Activated naive CD4-positive, alpha-beta T cell treated with anti-CD3 and anti-CD28 coated beads, Interleukin-2, amount 50 U/mL, for 16 hours (primary cell): ENCODE results near the gene EHMT1.
"Not testable (repeated sequence)": the region's sequence is repeated elsewhere in the genome, so short reads cannot be mapped to it uniquely, and the experiment has no call there.

Experiments used
- DNase-seq: peaks from one replicate; pipeline ENCODE4 v3.0.0-alpha.2; 2020

The EHMT1 gene

DNA sequence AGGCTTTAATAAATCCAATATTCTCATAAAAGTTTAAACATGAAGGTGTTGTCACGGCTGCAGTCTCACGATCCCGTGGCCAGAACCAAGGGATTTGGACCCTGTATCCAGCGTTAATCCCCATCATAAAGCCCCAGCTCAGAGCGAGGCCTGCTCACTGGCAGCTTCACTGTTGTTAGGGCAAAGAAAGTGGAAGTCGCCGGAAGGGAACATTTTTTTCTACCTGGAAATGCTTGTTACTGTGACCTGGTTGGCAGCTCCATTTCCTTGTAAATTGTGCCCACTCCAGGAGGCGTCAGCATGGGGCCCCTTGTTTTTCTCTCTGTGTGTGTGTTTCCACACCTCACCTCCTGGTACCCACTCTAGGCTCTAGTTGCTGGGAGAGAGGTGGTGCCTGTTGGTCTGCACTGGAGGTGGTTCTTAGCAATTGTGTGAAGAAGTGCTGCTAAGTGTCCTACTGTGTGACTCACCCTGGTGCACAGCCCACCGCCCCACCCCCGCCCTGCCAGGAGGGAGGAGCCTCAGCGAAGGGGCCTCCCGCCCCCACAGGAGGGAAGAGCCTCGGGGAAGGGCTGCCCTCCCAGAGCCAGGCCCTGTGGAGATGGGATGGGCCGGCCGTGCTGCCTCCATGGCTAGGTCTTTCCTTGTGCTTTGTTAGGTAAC lies 105.1 kb downstream of the EHMT1 start:
- DNase-seq, result no peak

DNA sequence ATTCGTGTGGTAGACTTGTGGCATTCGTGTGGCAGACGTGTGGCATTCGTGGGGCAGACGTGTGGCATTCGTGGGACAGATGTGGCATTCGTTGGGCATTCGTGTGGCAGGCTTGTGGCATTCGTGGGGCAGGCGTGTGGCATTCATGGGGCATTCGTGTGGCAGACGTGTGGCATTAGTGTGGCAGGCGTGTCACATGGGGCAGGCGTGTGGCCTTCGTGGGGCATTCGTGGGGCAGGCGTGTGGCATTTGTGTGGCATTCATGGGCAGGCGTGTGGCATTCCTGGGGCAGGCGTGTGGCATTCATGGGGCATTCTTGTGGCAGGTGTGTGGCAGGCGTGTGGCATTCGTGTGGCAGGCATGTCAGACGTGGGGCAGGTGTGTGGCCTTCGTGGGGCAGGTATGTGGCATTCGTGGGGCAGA lies 106.0 kb downstream of the EHMT1 start:
- DNase-seq, result no peak

DNA sequence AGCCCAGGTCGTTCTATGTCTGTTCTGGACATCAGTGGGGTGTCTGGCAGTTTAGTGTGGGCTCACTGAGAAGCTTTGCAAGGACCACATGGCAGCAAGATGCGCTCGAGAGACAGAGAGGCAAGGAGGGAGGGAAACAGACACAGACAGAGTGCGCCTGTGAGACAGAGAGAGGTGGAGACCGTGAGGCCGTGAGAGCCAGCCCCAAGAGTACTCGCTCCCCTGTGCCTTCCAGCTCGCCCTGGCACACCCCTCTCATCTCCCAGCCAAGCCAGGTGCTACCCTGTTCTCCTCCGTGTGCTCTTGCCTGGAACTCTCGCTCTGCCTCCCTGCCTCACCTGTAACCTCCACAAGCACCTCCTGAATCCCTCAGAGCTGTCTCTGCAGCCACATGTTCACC lies 106.8 kb downstream of the EHMT1 start:
- no peak for DNase-seq

DNA sequence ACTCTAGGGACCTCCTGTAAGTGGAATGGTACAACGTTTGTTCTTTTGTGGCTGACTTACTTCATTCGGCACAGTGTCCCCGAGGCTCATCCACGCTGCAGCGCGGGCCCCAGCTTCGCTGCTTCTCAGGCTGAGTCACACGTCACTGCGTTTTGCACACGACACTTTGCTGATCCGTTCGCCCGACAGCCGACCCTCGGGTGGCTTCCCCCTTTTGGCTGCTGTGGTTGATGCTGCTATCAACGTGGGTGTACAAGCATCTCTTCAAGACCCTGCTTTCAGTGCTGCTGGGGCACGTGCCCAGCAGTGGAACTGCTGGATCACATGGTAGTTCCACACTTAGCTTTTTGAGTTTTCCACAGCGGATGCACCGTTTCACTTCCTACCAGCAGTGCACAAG lies 107.5 kb downstream of the EHMT1 start:
- DNase-seq, result not testable (repeated sequence)

GRCh38 chr9:137726764-137727163 lies 108.0 kb downstream of the EHMT1 start:
- no peak for DNase-seq

GRCh38 chr9:137727716-137728115 lies 108.9 kb downstream of the EHMT1 start:
- no peak for DNase-seq

DNA sequence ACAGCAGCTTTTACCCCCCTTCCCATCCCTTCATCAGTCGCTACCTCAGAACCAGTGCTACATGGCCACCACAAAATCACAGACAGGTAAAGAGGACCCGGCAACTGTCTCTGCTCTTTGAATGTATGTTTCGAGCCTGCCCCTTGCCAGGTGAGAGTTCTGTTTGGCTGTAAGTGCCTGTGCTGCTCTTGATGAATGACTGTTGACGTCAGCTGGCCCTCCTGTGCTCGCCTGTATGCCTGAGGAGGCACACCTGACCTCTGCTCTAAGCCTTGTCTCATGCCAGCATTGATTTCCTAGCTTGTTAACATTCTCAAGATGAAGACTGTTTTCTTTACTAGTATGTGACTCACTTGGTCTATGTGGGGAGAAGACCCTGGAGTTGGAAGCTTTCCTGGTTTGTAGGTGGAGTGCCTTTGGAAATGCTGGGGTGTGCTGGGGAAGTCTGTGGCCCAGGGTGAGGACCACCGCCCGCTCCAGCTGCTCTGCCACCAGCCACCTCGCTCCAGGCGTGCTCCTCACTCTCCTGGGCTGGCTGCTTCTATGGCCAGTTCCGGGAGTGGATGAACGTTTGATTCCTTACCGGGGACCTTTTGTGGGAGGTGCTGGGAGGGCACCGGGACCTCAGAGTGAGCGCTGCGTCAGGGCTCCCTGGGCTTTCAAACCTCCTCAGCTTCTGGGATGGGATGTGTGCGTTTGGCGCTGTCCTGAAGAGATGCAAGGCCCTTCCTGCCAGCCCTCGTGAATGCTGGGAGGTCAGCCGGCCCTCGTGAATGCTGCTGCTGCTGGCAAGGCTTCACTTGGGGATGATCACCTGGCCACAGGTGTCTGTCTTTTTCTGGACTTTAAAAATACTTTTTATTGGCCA lies 109.9 kb downstream of the EHMT1 start:
- no peak for DNase-seq

GRCh38 chr9:137731216-137731946 lies 112.6 kb downstream of the EHMT1 start:
- DNase-seq, result no peak

- no peak for DNase-seq
These were observed 113.4 kb downstream of the EHMT1 start for GRCh38 chr9:137731947-137732813.

DNA sequence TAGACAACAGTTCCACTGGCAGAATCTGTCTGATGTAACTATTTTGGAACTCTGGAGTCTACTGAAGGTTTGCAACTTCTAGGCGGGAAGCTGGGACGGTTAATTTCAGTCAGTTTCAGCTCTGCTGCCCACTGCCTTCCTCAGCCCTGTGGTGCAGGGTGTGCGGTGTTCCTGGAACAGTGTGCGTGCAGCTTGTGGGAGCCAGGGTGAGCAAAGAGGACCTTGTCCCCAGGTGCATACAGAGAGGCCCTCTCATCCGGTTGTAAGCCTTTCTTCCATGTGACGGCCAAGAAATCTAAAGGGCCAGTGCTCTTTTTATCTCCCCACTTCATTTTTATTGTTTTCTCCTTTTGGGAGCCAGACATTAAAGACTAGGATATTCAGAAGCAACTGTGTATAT lies 114.6 kb downstream of the EHMT1 start:
- DNase-seq, result no peak

DNA sequence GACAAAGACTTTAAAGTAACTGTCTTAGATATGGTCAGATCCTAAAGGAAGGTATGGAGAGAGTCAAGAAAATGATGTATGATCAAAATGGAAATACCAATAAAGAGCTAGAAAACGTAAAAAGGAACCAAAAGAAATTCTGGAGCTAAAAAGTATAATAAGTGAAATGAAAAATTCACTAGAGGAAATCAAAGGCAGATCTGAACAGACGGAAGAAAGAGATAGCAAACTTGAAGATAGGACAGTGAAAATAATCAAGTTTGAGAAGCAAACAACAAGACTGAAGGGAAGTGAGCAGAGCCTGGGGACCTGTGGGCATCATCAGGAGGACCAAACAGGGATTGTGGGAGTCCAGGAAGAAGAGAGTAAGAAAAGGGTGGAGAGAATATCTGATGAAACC lies 115.4 kb downstream of the EHMT1 start:
- no peak for DNase-seq

DNA sequence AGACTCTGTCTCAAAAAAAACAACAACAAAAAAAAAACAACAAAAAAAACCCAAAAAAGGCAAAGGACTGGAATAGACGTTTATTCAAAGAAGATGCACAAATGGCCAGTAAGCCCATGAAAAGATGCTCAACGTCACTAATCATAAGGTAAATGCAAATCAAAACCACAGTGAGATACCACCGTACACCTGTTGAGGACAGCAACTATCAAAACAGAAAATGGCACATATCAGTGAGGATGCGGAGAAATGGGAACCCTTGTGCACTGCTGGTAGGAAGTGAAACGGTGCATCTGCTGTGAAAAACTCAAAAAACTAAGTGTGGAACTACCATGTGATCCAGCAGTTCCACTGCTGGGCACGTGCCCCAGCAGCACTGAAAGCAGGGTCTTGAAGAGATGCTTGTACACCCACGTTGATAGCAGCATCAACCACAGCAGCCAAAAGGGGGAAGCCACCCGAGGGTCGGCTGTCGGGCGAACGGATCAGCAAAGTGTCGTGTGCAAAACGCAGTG lies 119.4 kb downstream of the EHMT1 start:
- DNase-seq, result not testable (repeated sequence)

DNA sequence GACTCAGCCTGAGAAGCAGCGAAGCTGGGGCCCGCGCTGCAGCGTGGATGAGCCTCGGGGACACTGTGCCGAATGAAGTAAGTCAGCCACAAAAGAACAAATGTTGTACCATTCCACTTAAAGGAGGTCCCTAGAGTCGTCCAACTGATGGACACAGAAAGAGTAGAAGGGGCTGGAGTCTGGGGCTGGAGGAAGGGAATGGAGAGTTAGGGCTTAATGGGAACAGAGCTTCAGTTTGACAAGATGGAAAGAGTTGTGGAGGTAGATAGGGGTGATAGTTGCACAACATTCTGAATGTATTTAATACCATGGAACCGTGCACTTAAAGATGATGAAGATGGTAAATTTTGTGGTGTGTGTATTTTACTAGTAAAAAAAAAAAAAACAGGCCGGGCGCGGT lies 119.9 kb downstream of the EHMT1 start:
- DNase-seq, result no peak

DNA sequence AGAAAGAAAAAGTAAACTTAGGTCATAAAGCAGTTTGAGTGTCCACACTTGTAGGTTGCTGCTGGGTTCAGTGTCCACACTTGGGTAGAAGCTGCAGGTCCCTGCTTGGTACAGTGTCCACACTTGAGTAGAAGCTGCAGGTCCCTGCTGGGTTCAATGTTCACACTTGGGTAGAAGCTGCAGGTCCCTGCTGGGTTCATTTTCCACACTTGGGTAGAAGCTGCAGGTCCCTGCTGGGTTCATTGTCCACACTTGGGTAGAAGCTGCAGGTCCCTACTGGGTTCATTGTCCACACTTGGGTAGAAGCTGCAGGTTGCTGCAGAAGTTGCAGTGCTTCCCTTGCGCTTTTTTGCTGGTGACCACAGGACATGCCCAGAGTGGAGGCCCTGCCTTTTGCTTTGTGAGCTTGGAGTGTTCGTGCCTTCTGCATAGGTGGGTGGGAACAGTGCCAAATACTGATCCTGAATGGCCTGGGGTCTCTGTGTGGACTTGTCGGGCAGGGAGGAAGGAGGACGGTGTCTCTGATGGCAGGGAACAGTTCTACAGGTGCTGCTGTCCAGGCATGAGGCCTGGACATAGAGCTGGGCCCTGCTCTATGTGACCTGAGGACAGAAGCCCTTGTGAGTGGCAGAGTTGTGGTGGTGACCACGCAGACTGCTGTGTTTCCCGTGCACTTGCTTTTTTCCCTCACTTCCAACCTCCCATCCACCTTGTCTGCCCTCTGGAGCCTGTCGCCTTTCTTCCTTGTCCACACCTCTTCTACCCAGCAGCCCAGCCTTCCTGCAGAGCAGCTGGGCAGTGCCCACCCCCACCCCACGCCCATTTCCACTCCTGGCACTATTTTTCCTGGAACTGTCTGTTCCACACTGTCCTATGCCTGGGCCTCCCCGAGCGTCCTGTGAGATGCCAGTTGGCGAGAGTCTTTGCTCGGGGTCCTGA lies 120.8 kb downstream of the EHMT1 start:
- DNase-seq, result no peak

- DNase-seq, result no peak
These were observed 121.5 kb downstream of the EHMT1 start for GRCh38 chr9:137740312-137740711.

DNA sequence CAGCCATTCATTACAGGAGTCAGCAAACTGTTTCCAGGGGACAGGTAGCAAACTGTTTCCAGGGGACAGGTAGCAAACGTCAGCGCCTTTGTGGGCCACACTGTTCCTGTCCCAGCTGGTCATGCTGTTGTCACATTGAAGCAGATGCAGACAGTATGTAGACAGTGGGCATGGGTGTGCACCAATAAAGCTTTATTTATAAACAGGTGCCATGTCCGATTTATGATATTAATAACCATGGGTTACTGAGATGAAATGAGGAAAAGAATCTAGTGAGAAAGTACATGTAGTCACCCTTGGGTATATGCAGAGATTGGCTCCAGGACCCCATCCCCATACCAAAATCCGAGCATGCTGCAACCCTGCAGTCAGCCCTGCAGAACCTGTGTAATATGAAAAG lies 122.5 kb downstream of the EHMT1 start:
- DNase-seq, result no peak

DNA sequence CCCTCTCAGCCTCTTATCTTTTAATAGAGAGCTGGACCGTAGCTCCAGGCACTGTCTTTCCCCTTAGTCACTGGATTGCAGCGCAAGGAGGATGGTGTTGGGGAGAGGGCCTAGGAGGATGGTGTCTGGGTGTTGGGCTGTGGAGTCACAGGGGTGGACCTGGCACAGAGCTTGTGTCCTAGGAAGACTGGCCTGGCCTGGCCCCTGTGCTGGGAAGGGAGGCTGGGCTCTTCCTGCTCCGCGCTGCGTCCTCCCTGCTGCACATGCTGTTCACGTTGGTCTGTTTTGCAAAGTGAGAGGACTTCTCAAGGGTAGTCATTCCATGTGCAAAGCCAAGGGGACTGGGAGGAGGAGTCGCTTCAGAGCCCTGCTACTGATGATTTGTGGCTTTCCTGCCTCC lies 123.9 kb downstream of the EHMT1 start:
- no peak for DNase-seq

- no peak for DNase-seq
These were observed 124.9 kb downstream of the EHMT1 start for GRCh38 chr9:137743695-137744094.

- DNase-seq, result no peak
These were observed 125.9 kb downstream of the EHMT1 start for GRCh38 chr9:137744632-137745183.

- no peak for DNase-seq
These were observed 126.8 kb downstream of the EHMT1 start for GRCh38 chr9:137745541-137745991.

- no peak for DNase-seq
These were observed 129.5 kb downstream of the EHMT1 start for GRCh38 chr9:137748311-137748710.
